K562 (cell line): ENCODE measurements around the gene MACROD2. TPM values are rescaled to one million over a fixed set of nuclear protein-coding genes. Genes with fewer than 3 reads are reported as not detected.

ENCODE experiments used
- ATAC-seq: fragments of 200-7000 bp; cut with Tn5 transposase; 3 replicates; pipeline ENCODE4 v1.9.1; 2020; ENCODE audit warnings: moderate library complexity
- BruUV-seq: library from RNA; stranded (reverse); fragments of 400-500 nt; replicated peaks from 2 replicates; lab custom pipeline; 2021; lab: Mats Ljungman, UMichigan
- CTCF ChIA-PET: fragments of 300-600 bp; formaldehyde crosslinking; extraction: SDS; loops from one replicate; lab custom pipeline; 2021; ENCODE audit warnings: low intra/inter-chr PET ratio; lab: Yijun Ruan, JAX
- POLR2A ChIA-PET: fragments of 300-600, 350-650 bp; sonication (Branson Sonifier 250); formaldehyde crosslinking; extraction: SDS; loops from one replicate; lab custom pipeline; 2021; ENCODE audit warnings: antibody characterized with exemption, inconsistent platforms; lab: Yijun Ruan, JAX
- DNase-seq, 4 experiments: peaks; one replicate each; pipeline versions ENCODE4 v3.0.0 to v3.0.0-alpha.2; 2011 to 2018; ENCODE audit warnings: low spot score in 3 of 4, mixed read lengths in 3 of 4; ENCODE audit errors: extremely low read depth in 1 of 4
- FAIRE-seq: peaks from 2 replicates; lab custom pipeline; 2011; peaks lifted over from hg19 to GRCh38; lab: Jason Lieb, UNC
- H2AFZ ChIP-seq: 2 replicates; pipeline ENCODE4 v1.6.0; 2011; ENCODE audit warnings: low read depth, low read length, control low read depth, inconsistent platforms
- H3K27ac ChIP-seq: fragments of 200-600 bp; 3 replicates; pipeline ENCODE4 v1.8.0; 2011; ENCODE audit warnings: low read depth, mild to moderate bottlenecking, control low read depth, inconsistent platforms, low read length, moderate library complexity, mixed read lengths; ENCODE audit errors: extremely low read depth
- H3K27me3 ChIP-seq, 2 experiments: fragments of 300-600 bp in 1 of 2; 2 replicates in 1 of 2; 3 replicates in 1 of 2; pipeline versions ENCODE4 v1.6.0 to v1.8.0; 2011; ENCODE audit warnings: inconsistent platforms in 2 of 2, low read length in 2 of 2, mild to moderate bottlenecking in 1 of 2, mixed read lengths in 1 of 2, moderate library complexity in 1 of 2; ENCODE audit not compliant: control insufficient read depth in 2 of 2, insufficient read depth in 2 of 2
- H3K36me3 ChIP-seq: fragments of 300-600 bp; 3 replicates; pipeline ENCODE4 v1.8.0; 2011; ENCODE audit warnings: mild to moderate bottlenecking, low read length, inconsistent platforms; ENCODE audit not compliant: control insufficient read depth, insufficient read depth
- H3K4me1 ChIP-seq, 2 experiments: fragments of 200-600 bp in 1 of 2; replicated peaks in 1 of 2; 2 replicates in 1 of 2; 3 replicates in 1 of 2; pipeline versions ENCODE4 v1.5.1 to v1.8.0; 2011; ENCODE audit warnings: inconsistent platforms in 2 of 2, low read length in 2 of 2, mild to moderate bottlenecking in 1 of 2, mixed read lengths in 1 of 2, moderate library complexity in 1 of 2; ENCODE audit not compliant: control insufficient read depth in 2 of 2, insufficient read depth in 2 of 2
- H3K4me2 ChIP-seq: 2 replicates; pipeline ENCODE4 v1.6.1; 2011; ENCODE audit warnings: low read length, control low read depth, inconsistent platforms, mixed read lengths; ENCODE audit not compliant: insufficient read depth
- H3K4me3 ChIP-seq: fragments of 200-600 bp; sonication (generic), shearing (Covaris generic); 2 replicates; pipeline ENCODE4 v1.5.1; 2016; ENCODE audit warnings: control low read depth, inconsistent platforms
- H3K79me2 ChIP-seq: fragments of 200-600 bp; 3 replicates; pipeline ENCODE4 v1.8.0; 2011; ENCODE audit warnings: low read length, inconsistent platforms; ENCODE audit not compliant: control insufficient read depth, insufficient read depth
- H3K9ac ChIP-seq, 2 experiments: 2 replicates each; pipeline versions ENCODE4 v1.6.0 to v1.6.1; 2011; ENCODE audit warnings: low read depth in 2 of 2, low read length in 2 of 2, control low read depth in 1 of 2, inconsistent platforms in 1 of 2, mild to moderate bottlenecking in 1 of 2, mixed read lengths in 1 of 2; ENCODE audit not compliant: insufficient read depth in 1 of 2
- H3K9me1 ChIP-seq: one replicate; pipeline ENCODE4 v1.6.0; 2011; ENCODE audit warnings: inconsistent platforms, mild to moderate bottlenecking, low read length, moderate library complexity; ENCODE audit not compliant: control insufficient read depth, insufficient read depth
- H3K9me3 ChIP-seq: replicated peaks from 2 replicates; pipeline ENCODE4 v1.5.1; 2011; ENCODE audit warnings: low read depth, low read length, inconsistent platforms; ENCODE audit not compliant: control insufficient read depth, insufficient read depth
- H4K20me1 ChIP-seq: replicated peaks from 2 replicates; pipeline ENCODE4 v1.6.1; 2011; ENCODE audit warnings: low read length, inconsistent platforms, mixed read lengths; ENCODE audit not compliant: control insufficient read depth, insufficient read depth
- C11orf30 ChIP-seq: fragments of 450-650 bp; IDR thresholded peaks from 2 replicates; pipeline ENCODE4 v1.6.1; 2016; ENCODE audit warnings: low read depth, mild to moderate bottlenecking
- CCNT2 ChIP-seq: IDR thresholded peaks from 2 replicates; pipeline ENCODE4 v1.6.1; 2011; ENCODE audit warnings: borderline replicate concordance, low read depth, mild to moderate bottlenecking, moderate library complexity, mixed read lengths, low read length; ENCODE audit not compliant: insufficient read length; ENCODE audit errors: extremely low read depth
- CHD1 ChIP-seq: fragments of 200-600 bp; sonication (generic); IDR thresholded peaks from one replicate; pipeline ENCODE4 v1.6.1; 2012; ENCODE audit warnings: mild to moderate bottlenecking, moderate library complexity, low read length, inconsistent platforms
- CSDE1 ChIP-seq, 2 experiments: fragments of 450-650 bp; IDR thresholded peaks; 2 replicates each; pipeline ENCODE4 v1.6.1; 2016; ENCODE audit warnings: mild to moderate bottlenecking in 1 of 2
- CTCFL ChIP-seq: IDR thresholded peaks from 2 replicates; pipeline ENCODE4 v1.6.1; 2011; ENCODE audit warnings: borderline replicate concordance, low read depth, mild to moderate bottlenecking, moderate library complexity, low read length; ENCODE audit not compliant: insufficient read depth, poor library complexity, severe bottlenecking
- FOXA1 ChIP-seq: fragments of 450-650 bp; IDR thresholded peaks from 2 replicates; pipeline ENCODE4 v1.6.1; 2016; ENCODE audit warnings: mild to moderate bottlenecking, borderline replicate concordance
- IRF9 ChIP-seq: fragments of 450-650 bp; IDR thresholded peaks from 2 replicates; pipeline ENCODE4 v1.6.1; 2016; ENCODE audit warnings: missing biosample characterization, missing genetic modification characterization
- KDM1A ChIP-seq, 2 experiments: fragments of 450-650 bp; IDR thresholded peaks; 2 replicates each; pipeline ENCODE4 v1.6.1; 2016; ENCODE audit warnings: mild to moderate bottlenecking in 2 of 2
- KLF10 ChIP-seq: fragments of 250-450 bp; sonication (Bioruptor Pico); IDR thresholded peaks from 2 replicates; pipeline ENCODE4 v1.6.1; 2021; ENCODE audit warnings: matching md5 sums
- REST ChIP-seq, 2 experiments: fragments of 450-650 bp; formaldehyde crosslinking in 1 of 2; IDR thresholded peaks; 2 replicates each; pipeline versions ENCODE4 v1.4.0 to v1.6.1; 2014 to 2020; ENCODE audit warnings: mild to moderate bottlenecking in 2 of 2, borderline replicate concordance in 1 of 2, low read depth in 1 of 2
- SMAD3 ChIP-seq: fragments of 450-650 bp; formaldehyde crosslinking; conservative IDR thresholded peaks from 2 replicates; pipeline ENCODE4 v1.4.0; 2020; ENCODE audit warnings: mild to moderate bottlenecking
- ZKSCAN3 ChIP-seq: fragments of 250-450 bp; sonication (Bioruptor Pico); IDR thresholded peaks from 2 replicates; pipeline ENCODE4 v1.4.0; 2020
- WGBS: fragments of 100-300 bp; shearing (Covaris generic); methylation state at CpG from one replicate; pipeline ENCODE4 v1.1.6; 2016; ENCODE audit warnings: low coverage, mixed read lengths; ENCODE audit not compliant: insufficient coverage; ENCODE audit errors: missing lambda C conversion rate; 5-methylcytosine and 5-hydroxymethylcytosine counted together
- in situ Hi-C: fragments of 300-500 bp; cut with MboI; formaldehyde crosslinking; loops from 4 replicates; pipeline ENCODE4 v1.15.0; 2018; ENCODE audit warnings: inconsistent platforms, mixed read lengths
- intact Hi-C: fragments of 100-400 bp; cut with micrococcal nuclease; formaldehyde crosslinking; loops from 2 replicates; pipeline ENCODE4 v1.14.2; 2022
- polyA plus RNA-seq, 8 experiments: library from polyadenylated mRNA; depleted of rRNA in 4 of 8; stranded (reverse) in 5 of 8; unstranded in 3 of 8; fragments of >200 nt; fragmentation: Nextera tagmentation in 2 of 8; fragmentation: Illumina TruSeq in 1 of 8; extraction: Ambion mirVana in 2 of 8; extraction: Trizol in 1 of 8; gene quantifications; 2 replicates each; pipeline versions ENCODE4 v1.2.1 to v1.2.3, GENCODE V29; 2011 to 2014; ENCODE audit warnings: inconsistent platforms in 1 of 8, missing spikeins in 1 of 8
- total RNA-seq, 7 experiments: library from RNA; depleted of rRNA in 6 of 7; stranded (reverse); fragments of >200 nt in 6 of 7; fragmentation: Illumina TruSeq in 2 of 7; extraction: Trizol in 2 of 7; gene quantifications; 2 replicates each; pipeline versions ENCODE4 v1.2.1 to v1.2.3, GENCODE V29; 2011 to 2021; ENCODE audit warnings: low replicate concordance in 1 of 7

MACROD2 gene
- total and polyA plus RNA-seq, 9 of the 15 experiments (the other 6 are each of a cell fraction or from before 2014, with no cell fraction given), result not detected

- Histone ChIP-seq H3K79me2 (no peaks in the 10 kb centered on the region), H3K4me2 (no peak overlapping the region), H3K27me3 (no peaks in the 10 kb centered on the region), H3K9me3 (no peaks in the 10 kb centered on the region), H2AFZ (no peak overlapping the region), H3K9ac (no peak overlapping the region), H4K20me1 (no peaks in the 10 kb centered on the region), H3K27ac (no peak overlapping the region), H3K4me3 (no peak overlapping the region), H3K4me1 (no peaks in the 10 kb centered on the region), H3K36me3 (no peaks in the 10 kb centered on the region), H3K9me1 (no peaks in the 10 kb centered on the region)
- no peak for FAIRE-seq
- 0% methylated on average over 5 of the region's 9 CpGs for WGBS
- POLR2A ChIA-PET, result no interaction called here
- intact Hi-C loops, result no loop called here
- CTCF ChIA-PET, result no interaction called here
- no TSS peak for BruUV-seq
- ATAC-seq, result no peak
- no peak for DNase-seq
- in situ Hi-C loops, result no loop called here
- no peak for TF ChIP-seq IRF9 (tag)
- no peak for TF ChIP-seq KLF10
- TF ChIP-seq ZKSCAN3 (CRISPR knock-in tag), result no peak
- no peak for TF ChIP-seq FOXA1
- no peak for TF ChIP-seq CSDE1 (IDR thresholded peaks at IDR 0.05)
- TF ChIP-seq CTCFL, result no peak
- TF ChIP-seq KDM1A (IDR thresholded peaks at IDR 0.05), result no peak
- TF ChIP-seq REST (IDR thresholded peaks at IDR 0.05; ENCODE audit: borderline replicate concordance), result no peak
- no peak for TF ChIP-seq REST (CRISPR knock-in tag; IDR thresholded peaks at IDR 0.05; ENCODE audit: low read depth)
- TF ChIP-seq CCNT2, result no peak
- no peak for TF ChIP-seq SMAD3 (CRISPR knock-in tag)
- TF ChIP-seq CHD1, result no peak
- TF ChIP-seq C11orf30, result no peak
Measured at GRCh38 chr20:14820771-14821170, 825.5 kb downstream of the MACROD2 start.
